ENCODE data around the gene CBFB.

Gene CBFB

GRCh38 chr16:66996324-66996982 is 32.5 kb upstream of the CBFB start:
- TF ChIP-seq EZH2 (IDR thresholded peaks at IDR 0.05; ENCODE audit: borderline replicate concordance, low read depth, low read length, severe bottlenecking) (no peak), CTCF (IDR thresholded peaks at IDR 0.05; ENCODE audit: borderline replicate concordance, extremely low read depth, low read length, poor library complexity, severe bottlenecking) (no peak)
- no peak overlapping the region for H3K4me3 ChIP-seq (ENCODE audit: low read depth in 1 of 2, low read length in 2 of 2)
- no peak overlapping the region for H3K27ac ChIP-seq (ENCODE audit: low read length)
- no peak for DNase-seq
- no peaks in the 10 kb centered on the region for H3K79me2 ChIP-seq (ENCODE audit: insufficient read depth, low read length)
- H3K4me2 ChIP-seq (ENCODE audit: insufficient read depth, low read length): no peak overlapping the region
- H2AFZ ChIP-seq (ENCODE audit: low read depth, low read length): no peak overlapping the region
- no peak overlapping the region for H3K9ac ChIP-seq (ENCODE audit: low read depth, low read length)
- H4K20me1 ChIP-seq (ENCODE audit: insufficient read depth, low read length): no peaks in the 10 kb centered on the region
- no peaks in the 10 kb centered on the region for H3K36me3 ChIP-seq (ENCODE audit: insufficient read depth, low read length)
- H3K9me3 ChIP-seq (ENCODE audit: insufficient read depth, low read length, severe bottlenecking): no peaks in the 10 kb centered on the region
- H3K4me1 ChIP-seq (ENCODE audit: insufficient read depth, low read length): peaks cover 4% of the 10 kb centered on the region
- H3K27me3 ChIP-seq (ENCODE audit: insufficient read depth, low read length, poor library complexity): no peaks in the 10 kb centered on the region
- no peak for ATAC-seq (ENCODE audit: insufficient read depth, low read depth)

- Histone ChIP-seq H3K9me3 (ENCODE audit: insufficient read depth, low read length, severe bottlenecking) (no peaks in the 10 kb centered on the region), H2AFZ (ENCODE audit: low read depth, low read length) (no peak overlapping the region), H3K27me3 (ENCODE audit: insufficient read depth, low read length, poor library complexity) (no peaks in the 10 kb centered on the region), H3K4me2 (ENCODE audit: insufficient read depth, low read length) (no peak overlapping the region), H4K20me1 (ENCODE audit: insufficient read depth, low read length) (no peaks in the 10 kb centered on the region), H3K9ac (ENCODE audit: low read depth, low read length) (no peak overlapping the region), H3K4me1 (ENCODE audit: insufficient read depth, low read length) (peaks cover 4% of the 10 kb centered on the region), H3K36me3 (ENCODE audit: insufficient read depth, low read length) (no peaks in the 10 kb centered on the region), H3K4me3 (ENCODE audit: low read depth in 1 of 2, low read length in 2 of 2) (no peak overlapping the region), H3K79me2 (ENCODE audit: insufficient read depth, low read length) (no peaks in the 10 kb centered on the region), H3K27ac (ENCODE audit: low read length) (no peak overlapping the region)
- DNase-seq (no peak), ATAC-seq (ENCODE audit: insufficient read depth, low read depth) (no peak)
- TF ChIP-seq EZH2 (IDR thresholded peaks at IDR 0.05; ENCODE audit: borderline replicate concordance, low read depth, low read length, severe bottlenecking) (no peak), CTCF (IDR thresholded peaks at IDR 0.05; ENCODE audit: borderline replicate concordance, extremely low read depth, low read length, poor library complexity, severe bottlenecking) (no peak)
Observed at GRCh38 chr16:66996983-66997358, 32.0 kb upstream of the CBFB start.

DNA sequence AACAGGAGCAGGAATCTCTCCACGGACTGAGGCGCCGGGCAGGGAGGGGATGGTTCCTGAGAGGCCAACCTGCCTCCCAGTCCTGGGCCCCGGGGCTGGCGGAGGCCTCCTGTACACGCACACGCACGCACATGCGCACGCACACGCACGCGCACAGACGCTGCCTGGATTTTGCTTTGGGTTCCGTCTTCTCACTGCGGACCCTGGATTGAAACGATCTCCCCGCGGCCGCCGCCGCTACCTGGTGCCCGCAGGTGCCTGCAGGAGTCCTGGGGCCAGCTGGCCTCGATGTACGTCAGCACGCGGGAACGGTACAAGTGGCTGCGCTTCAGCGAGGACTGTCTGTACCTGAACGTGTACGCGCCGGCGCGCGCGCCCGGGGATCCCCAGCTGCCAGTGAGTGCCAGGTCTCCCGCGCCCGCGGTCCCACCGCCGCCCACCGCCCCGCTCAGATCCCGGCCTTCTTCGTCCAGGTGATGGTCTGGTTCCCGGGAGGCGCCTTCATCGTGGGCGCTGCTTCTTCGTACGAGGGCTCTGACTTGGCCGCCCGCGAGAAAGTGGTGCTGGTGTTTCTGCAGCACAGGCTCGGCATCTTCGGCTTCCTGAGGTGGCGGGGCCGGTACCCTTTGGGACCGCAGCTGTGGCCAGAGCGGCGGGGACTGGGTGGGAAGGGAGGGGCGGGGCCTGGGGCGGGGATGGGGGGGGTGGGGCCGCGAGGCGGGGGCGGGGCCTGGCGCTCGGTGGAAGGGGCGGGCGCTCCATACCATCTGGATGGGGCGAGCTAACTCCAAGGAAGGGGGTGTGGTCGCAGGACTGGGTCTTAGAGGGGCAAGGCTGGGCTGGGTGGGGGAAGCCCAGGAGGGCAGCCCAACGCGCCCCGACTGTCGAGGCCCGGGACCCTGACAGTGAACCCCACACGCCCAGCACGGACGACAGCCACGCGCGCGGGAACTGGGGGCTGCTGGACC is 28.3 kb upstream of the CBFB start:
- no peak overlapping the region for H3K27ac ChIP-seq (ENCODE audit: low read length)
- H3K4me3 ChIP-seq (ENCODE audit: low read depth in 1 of 2, low read length in 2 of 2): no peak overlapping the region
- no peaks in the 10 kb centered on the region for H3K79me2 ChIP-seq (ENCODE audit: insufficient read depth, low read length)
- DNase-seq: peak; percentile 56
- no peaks in the 10 kb centered on the region for H3K27me3 ChIP-seq (ENCODE audit: insufficient read depth, low read length, poor library complexity)
- peak; percentile 84 for ATAC-seq (ENCODE audit: insufficient read depth, low read depth)
- no peak overlapping the region for H3K9ac ChIP-seq (ENCODE audit: low read depth, low read length)
- no peak overlapping the region for H3K4me2 ChIP-seq (ENCODE audit: insufficient read depth, low read length)
- H3K9me3 ChIP-seq (ENCODE audit: insufficient read depth, low read length, severe bottlenecking): no peaks in the 10 kb centered on the region
- no peak overlapping the region for H2AFZ ChIP-seq (ENCODE audit: low read depth, low read length)
- H3K36me3 ChIP-seq (ENCODE audit: insufficient read depth, low read length): no peaks in the 10 kb centered on the region
- peaks cover 4% of the 10 kb centered on the region for H3K4me1 ChIP-seq (ENCODE audit: insufficient read depth, low read length)
- H4K20me1 ChIP-seq (ENCODE audit: insufficient read depth, low read length): no peaks in the 10 kb centered on the region
- no peak for TF ChIP-seq EZH2 (IDR thresholded peaks at IDR 0.05; ENCODE audit: borderline replicate concordance, low read depth, low read length, severe bottlenecking)

DNA sequence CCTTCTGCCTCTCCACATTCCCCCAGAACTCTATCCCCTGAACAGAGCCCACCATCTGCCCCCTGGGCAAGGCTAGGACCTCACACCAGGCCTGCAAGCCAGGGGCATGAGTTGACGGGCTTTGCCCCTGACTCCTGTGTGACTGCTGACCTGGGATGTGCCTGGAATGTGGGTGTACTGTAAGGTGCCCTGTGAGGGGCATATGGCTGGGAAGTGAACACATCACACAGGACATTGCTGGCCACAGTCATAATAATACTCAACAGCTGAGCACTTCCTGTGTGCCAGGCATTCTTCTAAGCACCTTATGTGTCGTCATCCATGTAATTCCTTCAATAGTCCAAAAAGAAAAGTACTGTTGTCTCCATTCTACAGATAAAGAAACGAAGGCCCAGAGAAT is 27.2 kb upstream of the CBFB start:
- Histone ChIP-seq H3K36me3 (ENCODE audit: insufficient read depth, low read length) (no peaks in the 10 kb centered on the region), H3K27ac (ENCODE audit: low read length) (no peak overlapping the region), H2AFZ (ENCODE audit: low read depth, low read length) (no peak overlapping the region), H3K9me3 (ENCODE audit: insufficient read depth, low read length, severe bottlenecking) (no peaks in the 10 kb centered on the region), H3K4me3 (ENCODE audit: low read depth in 1 of 2, low read length in 2 of 2) (no peak overlapping the region), H3K9ac (ENCODE audit: low read depth, low read length) (no peak overlapping the region), H3K27me3 (ENCODE audit: insufficient read depth, low read length, poor library complexity) (no peaks in the 10 kb centered on the region), H3K4me2 (ENCODE audit: insufficient read depth, low read length) (no peak overlapping the region), H3K79me2 (ENCODE audit: insufficient read depth, low read length) (no peaks in the 10 kb centered on the region), H3K4me1 (ENCODE audit: insufficient read depth, low read length) (peaks cover 4% of the 10 kb centered on the region), H4K20me1 (ENCODE audit: insufficient read depth, low read length) (no peaks in the 10 kb centered on the region)
- no peak for DNase-seq
- ATAC-seq (ENCODE audit: insufficient read depth, low read depth): no peak
- TF ChIP-seq EZH2 (IDR thresholded peaks at IDR 0.05; ENCODE audit: borderline replicate concordance, low read depth, low read length, severe bottlenecking): no peak
- no peak for TF ChIP-seq CTCF (IDR thresholded peaks at IDR 0.05; ENCODE audit: borderline replicate concordance, extremely low read depth, low read length, poor library complexity, severe bottlenecking)
